Prostate gland (tissue), 2 donors: ENCODE results near the gene DEDD.

Experiments
- POLR2A ChIP-seq: fragments of 450-650 bp; IDR thresholded peaks from one replicate; pipeline ENCODE4 v1.6.1; 2016; ENCODE audit warnings: antibody characterized with exemption, mild to moderate bottlenecking
- TF ChIP-seq, protein P1 (sequence below), 4 experiments: fragments of 200-600 bp in 2 of 4; fragments of 450-650 bp in 2 of 4; sonication (generic) in 2 of 4; IDR thresholded peaks; 1 replicate in 3 of 4; 2 replicates in 1 of 4; pipeline ENCODE4 v1.5.1; 2016 to 2019; ENCODE audit warnings: antibody characterized with exemption in 4 of 4, mild to moderate bottlenecking in 2 of 4, moderate library complexity in 2 of 4

- TF ChIP-seq POLR2A, result peak; percentile 29
- TF ChIP-seq, protein P1, sequence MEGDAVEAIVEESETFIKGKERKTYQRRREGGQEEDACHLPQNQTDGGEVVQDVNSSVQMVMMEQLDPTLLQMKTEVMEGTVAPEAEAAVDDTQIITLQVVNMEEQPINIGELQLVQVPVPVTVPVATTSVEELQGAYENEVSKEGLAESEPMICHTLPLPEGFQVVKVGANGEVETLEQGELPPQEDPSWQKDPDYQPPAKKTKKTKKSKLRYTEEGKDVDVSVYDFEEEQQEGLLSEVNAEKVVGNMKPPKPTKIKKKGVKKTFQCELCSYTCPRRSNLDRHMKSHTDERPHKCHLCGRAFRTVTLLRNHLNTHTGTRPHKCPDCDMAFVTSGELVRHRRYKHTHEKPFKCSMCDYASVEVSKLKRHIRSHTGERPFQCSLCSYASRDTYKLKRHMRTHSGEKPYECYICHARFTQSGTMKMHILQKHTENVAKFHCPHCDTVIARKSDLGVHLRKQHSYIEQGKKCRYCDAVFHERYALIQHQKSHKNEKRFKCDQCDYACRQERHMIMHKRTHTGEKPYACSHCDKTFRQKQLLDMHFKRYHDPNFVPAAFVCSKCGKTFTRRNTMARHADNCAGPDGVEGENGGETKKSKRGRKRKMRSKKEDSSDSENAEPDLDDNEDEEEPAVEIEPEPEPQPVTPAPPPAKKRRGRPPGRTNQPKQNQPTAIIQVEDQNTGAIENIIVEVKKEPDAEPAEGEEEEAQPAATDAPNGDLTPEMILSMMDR (IDR thresholded peaks at IDR 0.05), result no peak
Observed at GRCh38 chr1:161082996-161083747, 49.3 kb downstream of the DEDD start.
